GM12878 (cell line): ENCODE results near the gene ZNF581. TPM values are rescaled to one million over a fixed set of nuclear protein-coding genes. Genes with fewer than 3 reads are reported as not detected.

Experiments used
- ASH2L ChIP-seq: fragments of 300-600, 200-600 bp; sonication (generic); IDR thresholded peaks from 2 replicates; pipeline ENCODE4 v1.6.1; 2017; ENCODE audit warnings: low read depth, mild to moderate bottlenecking, borderline replicate concordance
- ATF2 ChIP-seq: IDR thresholded peaks from 2 replicates; pipeline ENCODE4 v1.6.1; 2012; ENCODE audit warnings: low read length, inconsistent platforms
- CREB1 ChIP-seq: IDR thresholded peaks from 2 replicates; pipeline ENCODE4 v1.6.1; 2012; ENCODE audit warnings: low read depth, mild to moderate bottlenecking, inconsistent platforms
- EED ChIP-seq: sonication (generic); IDR thresholded peaks from 2 replicates; pipeline ENCODE4 v1.6.1; 2016; ENCODE audit warnings: antibody characterized with exemption, low read depth
- EGR1 ChIP-seq, 2 experiments: IDR thresholded peaks; 1 replicate in 1 of 2; 2 replicates in 1 of 2; pipeline ENCODE4 v1.6.1; 2011 to 2012; ENCODE audit warnings: low read depth in 2 of 2, low read length in 2 of 2, borderline replicate concordance in 1 of 2, mild to moderate bottlenecking in 1 of 2, moderate library complexity in 1 of 2
- IKZF1 ChIP-seq: fragments of 450-650 bp; conservative IDR thresholded peaks from 2 replicates; pipeline ENCODE4 v1.6.1; 2017; ENCODE audit warnings: antibody characterized with exemption, mild to moderate bottlenecking
- JUNB ChIP-seq: IDR thresholded peaks from 2 replicates; pipeline ENCODE4 v1.6.1; 2016; ENCODE audit warnings: antibody characterized with exemption, mild to moderate bottlenecking
- MEF2A ChIP-seq: IDR thresholded peaks from 2 replicates; pipeline ENCODE4 v1.6.1; 2011; ENCODE audit warnings: low read depth, mild to moderate bottlenecking, low read length, moderate library complexity; ENCODE audit not compliant: insufficient read depth
- MTA2 ChIP-seq: fragments of 450-650 bp; IDR thresholded peaks from 2 replicates; pipeline ENCODE4 v1.6.1; 2016; ENCODE audit warnings: low read depth, mild to moderate bottlenecking, moderate library complexity
- NFIC ChIP-seq: IDR thresholded peaks from 2 replicates; pipeline ENCODE4 v1.6.1; 2012; ENCODE audit warnings: low read depth, mild to moderate bottlenecking, inconsistent platforms, low read length, moderate library complexity
- NFYA ChIP-seq: IDR thresholded peaks from 2 replicates; pipeline ENCODE4 v1.6.1; 2011; ENCODE audit warnings: low read depth, mild to moderate bottlenecking, low read length, improper control_type of control experiment, borderline replicate concordance
- NR2F1 ChIP-seq: fragments of 450-650 bp; conservative IDR thresholded peaks from 2 replicates; pipeline ENCODE4 v1.6.1; 2017; ENCODE audit warnings: mild to moderate bottlenecking
- SKIL ChIP-seq: fragments of 450-650 bp; IDR thresholded peaks from 2 replicates; pipeline ENCODE4 v1.6.1; 2017; ENCODE audit warnings: mild to moderate bottlenecking, low read depth, inconsistent platforms; ENCODE audit not compliant: poor library complexity, severe bottlenecking
- SMARCA5 ChIP-seq: fragments of 450-650 bp; IDR thresholded peaks from 2 replicates; pipeline ENCODE4 v1.6.1; 2017; ENCODE audit warnings: mild to moderate bottlenecking
- SREBF2 ChIP-seq: IDR thresholded peaks from 2 replicates; pipeline ENCODE4 v1.6.1; 2012; ENCODE audit warnings: mild to moderate bottlenecking, low read length
- TCF12 ChIP-seq: IDR thresholded peaks from 2 replicates; pipeline ENCODE4 v1.6.1; 2011; ENCODE audit warnings: low read depth, mild to moderate bottlenecking, low read length
- ZBTB40 ChIP-seq: fragments of 450-650 bp; IDR thresholded peaks from 2 replicates; pipeline ENCODE4 v1.6.1; 2016; ENCODE audit warnings: mild to moderate bottlenecking, moderate library complexity, borderline replicate concordance
- polyA plus RNA-seq, 11 experiments: library from polyadenylated mRNA; depleted of rRNA in 4 of 11; unstranded in 6 of 11; stranded (reverse) in 5 of 11; fragments of >200 nt; fragmentation: Nextera tagmentation in 4 of 11; fragmentation: Illumina TruSeq in 1 of 11; extraction: Ambion mirVana in 4 of 11; extraction: Trizol in 1 of 11; gene quantifications; 1 replicate in 1 of 11; 2 replicates in 10 of 11; pipeline versions ENCODE4 v1.2.1 to v1.2.3, GENCODE V29; 2011 to 2016; ENCODE audit warnings: inconsistent platforms in 2 of 11, missing spikeins in 2 of 11, low read depth in 1 of 11
- total RNA-seq, 4 experiments: library from RNA; depleted of rRNA in 3 of 4; stranded (reverse); fragments of >200 nt in 3 of 4; fragmentation: Illumina TruSeq in 1 of 4; extraction: Trizol in 1 of 4; gene quantifications; 2 replicates each; pipeline versions ENCODE4 v1.2.1 to v1.2.3, GENCODE V29; 2013 to 2021

Gene ZNF581
- total and polyA plus RNA-seq, 10 of the 15 experiments (the other 5 are each of a cell fraction or from before 2014, with no cell fraction given) = 4.7 to 45.4 (median 22.2) TPM

- peak; percentile 62 for TF ChIP-seq SKIL
- peak; percentile 54 for TF ChIP-seq IKZF1
- TF ChIP-seq SMARCA5 = 0 out of 2 replicates have a peak, but pooled peaks have one; percentile 42
- TF ChIP-seq EED = peak; percentile 15; the same call in 1 of the 2 replicates
- TF ChIP-seq CREB1 = peak; percentile 72
- peak; percentile 22 to 88 for TF ChIP-seq EGR1 (IDR thresholded peaks at IDR 0.05; ENCODE audit: borderline replicate concordance in 1 of 2, low read depth in 2 of 2, low read length in 2 of 2)
- no peak for TF ChIP-seq SREBF2
- TF ChIP-seq MTA2 = peak; percentile 60; the same call in 1 of the 2 replicates
- peak; percentile 82 for TF ChIP-seq NR2F1
- TF ChIP-seq ZBTB40 = peak; percentile 96
- TF ChIP-seq ASH2L = peak; percentile 56; the same call in 1 of the 2 replicates
- TF ChIP-seq MEF2A = 0 out of 2 replicates have a peak, but pooled peaks have one; percentile 27
- TF ChIP-seq JUNB = peak; percentile 14; the same call in 1 of the 2 replicates
- TF ChIP-seq NFIC = 0 out of 2 replicates have a peak, but pooled peaks have one; percentile 25
- no peak for TF ChIP-seq NFYA
- no peak for TF ChIP-seq ATF2
- no peak for TF ChIP-seq TCF12
Observed at GRCh38 chr19:55643003-55643886, at the start of gene ZNF581 (continued).
